ENCODE measurements around the gene RALGAPA2. TPM values are rescaled to one million over a fixed set of nuclear protein-coding genes. Genes with fewer than 3 reads are reported as not detected.

The RALGAPA2 gene
- total RNA-seq, 1 experiment from 2014 or later: 10.8 TPM

DNA sequence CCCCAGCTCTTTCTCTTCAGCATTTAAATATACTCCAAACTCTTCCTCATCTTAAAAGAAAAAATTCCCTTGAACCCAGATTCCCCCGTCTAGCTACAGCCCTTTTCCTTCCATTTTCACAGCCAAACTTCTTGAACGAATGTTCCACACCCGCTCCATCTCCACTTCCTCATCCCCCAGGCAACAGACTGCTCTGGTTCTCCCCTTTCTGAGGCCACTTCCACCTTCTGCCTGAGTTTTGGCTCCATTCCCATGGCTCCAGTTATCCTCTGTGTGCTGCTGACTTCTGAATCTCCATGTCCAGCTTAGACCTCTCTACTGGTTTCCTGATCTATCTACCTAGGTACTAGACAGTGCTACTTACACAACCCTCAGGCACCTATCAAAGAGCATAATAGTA is 106.4 kb downstream of the RALGAPA2 start:
- no TSS peak for BruUV-seq (replicated peaks)
- CTCF ChIA-PET: no interaction called here
- POLR2A ChIA-PET: no interaction called here

More for the DNA sequence above, 106.4 kb downstream of the RALGAPA2 start:
- intact Hi-C loops (cut with micrococcal nuclease): no loop called here
- RAD21 ChIA-PET (ENCODE audit: low non-redundant PET in 1 of 2, low total read pairs in 2 of 2, uncharacterized antibody in 2 of 2, unreplicated experiment in 2 of 2): no interaction called here
- H3K4me3 ChIP-seq (replicated peaks in 1 of 2; ENCODE audit: low read depth in 1 of 2, low read length in 2 of 2): no peak overlapping the region
- H3K27ac ChIP-seq (ENCODE audit: low read depth, low read length): no peak overlapping the region
- TF ChIP-seq ATF3 (IDR thresholded peaks at IDR 0.05): no peak
- no peak for TF ChIP-seq CEBPB (IDR thresholded peaks at IDR 0.05; ENCODE audit: low read depth)
- no peak for TF ChIP-seq POLR2AphosphoS5 (IDR thresholded peaks at IDR 0.05; ENCODE audit: low read depth, low read length)
- TF ChIP-seq YY1 (IDR thresholded peaks at IDR 0.05; ENCODE audit: extremely low read depth, insufficient replicate concordance, low read depth, low read length): no peak
- no peak for TF ChIP-seq SP1 (IDR thresholded peaks at IDR 0.05; ENCODE audit: low read depth)
- no peak for TF ChIP-seq SRF (IDR thresholded peaks at IDR 0.05; ENCODE audit: low read depth)
- TF ChIP-seq ZBTB33 (IDR thresholded peaks at IDR 0.05; ENCODE audit: extremely low read depth, insufficient replicate concordance, low read length): no peak
- no peak for TF ChIP-seq FOSL1 (IDR thresholded peaks at IDR 0.05; ENCODE audit: low read depth)
- TF ChIP-seq MAX (IDR thresholded peaks at IDR 0.05): no peak
- no peak for TF ChIP-seq SIN3A (IDR thresholded peaks at IDR 0.05; ENCODE audit: low read depth)
- TF ChIP-seq, protein P1, sequence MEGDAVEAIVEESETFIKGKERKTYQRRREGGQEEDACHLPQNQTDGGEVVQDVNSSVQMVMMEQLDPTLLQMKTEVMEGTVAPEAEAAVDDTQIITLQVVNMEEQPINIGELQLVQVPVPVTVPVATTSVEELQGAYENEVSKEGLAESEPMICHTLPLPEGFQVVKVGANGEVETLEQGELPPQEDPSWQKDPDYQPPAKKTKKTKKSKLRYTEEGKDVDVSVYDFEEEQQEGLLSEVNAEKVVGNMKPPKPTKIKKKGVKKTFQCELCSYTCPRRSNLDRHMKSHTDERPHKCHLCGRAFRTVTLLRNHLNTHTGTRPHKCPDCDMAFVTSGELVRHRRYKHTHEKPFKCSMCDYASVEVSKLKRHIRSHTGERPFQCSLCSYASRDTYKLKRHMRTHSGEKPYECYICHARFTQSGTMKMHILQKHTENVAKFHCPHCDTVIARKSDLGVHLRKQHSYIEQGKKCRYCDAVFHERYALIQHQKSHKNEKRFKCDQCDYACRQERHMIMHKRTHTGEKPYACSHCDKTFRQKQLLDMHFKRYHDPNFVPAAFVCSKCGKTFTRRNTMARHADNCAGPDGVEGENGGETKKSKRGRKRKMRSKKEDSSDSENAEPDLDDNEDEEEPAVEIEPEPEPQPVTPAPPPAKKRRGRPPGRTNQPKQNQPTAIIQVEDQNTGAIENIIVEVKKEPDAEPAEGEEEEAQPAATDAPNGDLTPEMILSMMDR (IDR thresholded peaks at IDR 0.05 in 2 of 3, conservative IDR thresholded peaks at IDR 0.05 in 1 of 3; ENCODE audit: borderline replicate concordance in 1 of 3, insufficient read depth in 1 of 3, low read depth in 2 of 3, low read length in 2 of 3): no peak
- TF ChIP-seq ZFX (IDR thresholded peaks at IDR 0.05): no peak
- no peak for TF ChIP-seq ZNF274 (IDR thresholded peaks at IDR 0.05; ENCODE audit: low read depth, low read length)
- no peak for TF ChIP-seq JUND (IDR thresholded peaks at IDR 0.05)
- no peak for TF ChIP-seq EGR1 (IDR thresholded peaks at IDR 0.05; ENCODE audit: low read depth)
- no peaks in the 10 kb centered on the region for H3K36me3 ChIP-seq (ENCODE audit: control insufficient read depth in 1 of 2, insufficient read depth in 2 of 2, low read length in 2 of 2)
- H4K20me1 ChIP-seq (ENCODE audit: insufficient read depth): no peaks in the 10 kb centered on the region; the same call in 1 of the 2 replicates
- H3K27me3 ChIP-seq (ENCODE audit: insufficient read depth, low read length): no peaks in the 10 kb centered on the region
- no peaks in the 10 kb centered on the region for H3K9me3 ChIP-seq (ENCODE audit: control insufficient read depth in 1 of 2, insufficient read depth in 1 of 2, low read depth in 1 of 2, low read length in 2 of 2)
- no peaks in the 10 kb centered on the region for H3K9me2 ChIP-seq (ENCODE audit: insufficient read depth)
- H3K4me1 ChIP-seq (ENCODE audit: control insufficient read depth in 1 of 2, insufficient read depth in 2 of 2, low read length in 2 of 2): no peaks in the 10 kb centered on the region
- H3K9ac ChIP-seq (ENCODE audit: low read length): no peak overlapping the region
- no peak overlapping the region for H3K4me2 ChIP-seq (ENCODE audit: low read length)
- H3K79me2 ChIP-seq (ENCODE audit: insufficient read depth, low read length): no peaks in the 10 kb centered on the region
- H2AFZ ChIP-seq (ENCODE audit: low read depth, low read length, poor library complexity, severe bottlenecking): no peak overlapping the region
- ATAC-seq: no peak
- no peak for DNase-seq (ENCODE audit: low read depth, low spot score)

Measured in HCT116 (cell line).